Testis (tissue), 2 donors: ENCODE data around the gene ZCCHC14.
"Not testable (repeated sequence)": the region's sequence is repeated elsewhere in the genome, so short reads cannot be mapped to it uniquely, and the experiment has no call there.

Experiments used
- CTCF ChIP-seq, 3 experiments: fragments of 450-650 bp in 2 of 3; fragments of 200-600 bp in 1 of 3; sonication (generic) in 1 of 3; IDR thresholded peaks; one replicate each; pipeline ENCODE4 v1.5.1; 2016 to 2019; ENCODE audit warnings: antibody characterized with exemption in 3 of 3, mild to moderate bottlenecking in 2 of 3, moderate library complexity in 1 of 3
- POLR2A ChIP-seq: fragments of 450-650 bp; IDR thresholded peaks from one replicate; pipeline ENCODE4 v1.6.1; 2017; ENCODE audit warnings: antibody characterized with exemption, mild to moderate bottlenecking, moderate library complexity

GRCh38 chr16:87523605-87524004 lies 30.8 kb upstream of the ZCCHC14 start:
- not testable (repeated sequence) for TF ChIP-seq CTCF (IDR thresholded peaks at IDR 0.05); POLR2A
